ENCODE data around the gene CRYGS.
"Not testable (repeated sequence)": the region's sequence is repeated elsewhere in the genome, so short reads cannot be mapped to it uniquely, and the experiment has no call there.

The CRYGS gene

GRCh38 chr3:186517218-186517617 is 27.0 kb downstream of the CRYGS start:
- no peak for DNase-seq

GRCh38 chr3:186516646-186517045 is 27.5 kb downstream of the CRYGS start:
- no peak for DNase-seq

GRCh38 chr3:186515125-186515524 is 29.1 kb downstream of the CRYGS start:
- DNase-seq = no peak

- DNase-seq = no peak
Observed at GRCh38 chr3:186514296-186515002, 29.7 kb downstream of the CRYGS start.

GRCh38 chr3:186513386-186513785 is 30.8 kb downstream of the CRYGS start:
- DNase-seq = no peak

- DNase-seq = no peak
Observed at GRCh38 chr3:186512570-186513302, 31.4 kb downstream of the CRYGS start.

GRCh38 chr3:186511702-186512101 is 32.5 kb downstream of the CRYGS start:
- DNase-seq = no peak

GRCh38 chr3:186511245-186511644 is 32.9 kb downstream of the CRYGS start:
- no peak for DNase-seq

GRCh38 chr3:186510374-186511079 is 33.7 kb downstream of the CRYGS start:
- no peak for DNase-seq

- no peak for DNase-seq
Observed at GRCh38 chr3:186509423-186509822, 34.8 kb downstream of the CRYGS start.

- DNase-seq = no peak
Observed at GRCh38 chr3:186506857-186507256, 37.3 kb downstream of the CRYGS start.

GRCh38 chr3:186506191-186506739 is 37.9 kb downstream of the CRYGS start:
- DNase-seq = no peak

- DNase-seq = no peak
Observed at GRCh38 chr3:186502966-186503712, 41.0 kb downstream of the CRYGS start.

- DNase-seq = no peak
Observed at GRCh38 chr3:186502138-186502948, 41.8 kb downstream of the CRYGS start.

- DNase-seq = not testable (repeated sequence)
Observed at GRCh38 chr3:186499949-186500348, 44.2 kb downstream of the CRYGS start.

GRCh38 chr3:186498022-186498421 is 46.2 kb downstream of the CRYGS start:
- not testable (repeated sequence) for DNase-seq

- no peak for DNase-seq
Observed at GRCh38 chr3:186497608-186498007, 46.6 kb downstream of the CRYGS start.

GRCh38 chr3:186496635-186497034 is 47.5 kb downstream of the CRYGS start:
- DNase-seq = no peak

GRCh38 chr3:186496016-186496415 is 48.2 kb downstream of the CRYGS start:
- no peak for DNase-seq

- no peak for DNase-seq
Observed at GRCh38 chr3:186493525-186494255, 50.5 kb downstream of the CRYGS start.

- DNase-seq = no peak
Observed at GRCh38 chr3:186492385-186492984, 51.7 kb downstream of the CRYGS start.
